Activated T-cell treated with anti-CD3 and anti-CD28 coated beads, Interleukin-2, amount 50 U/mL, for 24 hours (primary cell): ENCODE data around the gene MGAT4D.
"Not testable (repeated sequence)": the region's sequence is repeated elsewhere in the genome, so short reads cannot be mapped to it uniquely, and the experiment has no call there.

Experiments
- DNase-seq: peaks from one replicate; pipeline ENCODE4 v3.0.0-alpha.2; 2020
- H3K27ac Mint-ChIP-seq: 2 replicates; pipeline ENCODE4 v1.8.0; 2020; ENCODE audit warnings: mild to moderate bottlenecking, mixed read lengths
- H3K27me3 Mint-ChIP-seq: 2 replicates; pipeline ENCODE4 v1.8.0; 2020; ENCODE audit warnings: mixed read lengths
- H3K36me3 Mint-ChIP-seq: 2 replicates; pipeline ENCODE4 v1.8.0; 2020; ENCODE audit warnings: low read depth, mixed read lengths
- H3K4me1 Mint-ChIP-seq: 2 replicates; pipeline ENCODE4 v1.8.0; 2020; ENCODE audit warnings: low read depth, mixed read lengths
- H3K4me3 Mint-ChIP-seq: 2 replicates; pipeline ENCODE4 v1.8.0; 2020; ENCODE audit warnings: mild to moderate bottlenecking, moderate library complexity, mixed read lengths
- H3K9me3 Mint-ChIP-seq: 2 replicates; pipeline ENCODE4 v1.8.0; 2020; ENCODE audit warnings: mixed read lengths

Gene MGAT4D

GRCh38 chr4:140469791-140470733 is 28.0 kb downstream of the MGAT4D start:
- no peak for DNase-seq
- Mint-ChIP-seq H3K27ac (no peak overlapping the region), H3K4me3 (no peak overlapping the region), H3K36me3 (no peaks in the 10 kb centered on the region), H3K9me3 (no peaks in the 10 kb centered on the region), H3K4me1 (no peaks in the 10 kb centered on the region), H3K27me3 (peaks cover 30% of the 10 kb centered on the region)

GRCh38 chr4:140466146-140466545 is 31.9 kb downstream of the MGAT4D start:
- Mint-ChIP-seq H3K4me1 (no peaks in the 10 kb centered on the region), H3K27ac (no peak overlapping the region), H3K36me3 (no peaks in the 10 kb centered on the region), H3K9me3 (no peaks in the 10 kb centered on the region), H3K27me3 (peaks cover 20% of the 10 kb centered on the region), H3K4me3 (no peak overlapping the region)
- DNase-seq, result no peak

- Mint-ChIP-seq H3K36me3 (no peaks in the 10 kb centered on the region), H3K9me3 (no peaks in the 10 kb centered on the region), H3K27me3 (peaks cover 17% of the 10 kb centered on the region), H3K27ac (no peak overlapping the region), H3K4me3 (no peak overlapping the region), H3K4me1 (no peaks in the 10 kb centered on the region)
- no peak for DNase-seq
Observed at GRCh38 chr4:140463614-140464013, 34.5 kb downstream of the MGAT4D start.

GRCh38 chr4:140463182-140463581 is 34.9 kb downstream of the MGAT4D start:
- DNase-seq, result no peak
- Mint-ChIP-seq H3K4me1 (no peaks in the 10 kb centered on the region), H3K9me3 (no peaks in the 10 kb centered on the region), H3K27ac (no peak overlapping the region), H3K27me3 (peaks cover 21% of the 10 kb centered on the region), H3K4me3 (no peak overlapping the region), H3K36me3 (no peaks in the 10 kb centered on the region)

- H3K4me1 Mint-ChIP-seq, result no peaks in the 10 kb centered on the region
- H3K27ac Mint-ChIP-seq, result no peak overlapping the region
- no peaks in the 10 kb centered on the region for H3K9me3 Mint-ChIP-seq
- no peak for DNase-seq
- H3K36me3 Mint-ChIP-seq, result no peaks in the 10 kb centered on the region
- peaks cover 40% of the 10 kb centered on the region for H3K27me3 Mint-ChIP-seq
- no peak overlapping the region for H3K4me3 Mint-ChIP-seq
Observed at GRCh38 chr4:140450352-140450751, 47.7 kb downstream of the MGAT4D start.

- Mint-ChIP-seq H3K4me1 (no peaks in the 10 kb centered on the region), H3K27ac (no peak overlapping the region), H3K27me3 (peaks cover 36% of the 10 kb centered on the region), H3K4me3 (no peak overlapping the region), H3K9me3 (no peaks in the 10 kb centered on the region), H3K36me3 (no peaks in the 10 kb centered on the region)
- DNase-seq, result no peak
Observed at GRCh38 chr4:140448830-140449229, 49.3 kb downstream of the MGAT4D start.

- H3K4me3 Mint-ChIP-seq, result no peak overlapping the region
- no peak overlapping the region for H3K27ac Mint-ChIP-seq
- no peaks in the 10 kb centered on the region for H3K9me3 Mint-ChIP-seq
- no peaks in the 10 kb centered on the region for H3K4me1 Mint-ChIP-seq
- no peaks in the 10 kb centered on the region for H3K36me3 Mint-ChIP-seq
- H3K27me3 Mint-ChIP-seq, result peaks cover 33% of the 10 kb centered on the region
- no peak for DNase-seq
Observed at GRCh38 chr4:140448162-140448561, 49.9 kb downstream of the MGAT4D start.

GRCh38 chr4:140444347-140444746 is 53.7 kb downstream of the MGAT4D start:
- not testable (repeated sequence) for H3K9me3 Mint-ChIP-seq, H3K4me3 Mint-ChIP-seq, H3K27ac Mint-ChIP-seq, H3K4me1 Mint-ChIP-seq, H3K36me3 Mint-ChIP-seq, DNase-seq
- peaks cover 22% of the 10 kb centered on the region for H3K27me3 Mint-ChIP-seq

GRCh38 chr4:140439644-140440142 is 58.4 kb downstream of the MGAT4D start:
- peaks cover 3% of the 10 kb centered on the region for H3K27me3 Mint-ChIP-seq
- H3K9me3 Mint-ChIP-seq, result no peaks in the 10 kb centered on the region
- H3K36me3 Mint-ChIP-seq, result no peaks in the 10 kb centered on the region
- H3K27ac Mint-ChIP-seq, result no peak overlapping the region
- no peaks in the 10 kb centered on the region for H3K4me1 Mint-ChIP-seq
- DNase-seq, result no peak
- no peak overlapping the region for H3K4me3 Mint-ChIP-seq

- Mint-ChIP-seq H3K4me1 (peaks cover 11% of the 10 kb centered on the region), H3K27me3 (peaks cover 63% of the 10 kb centered on the region), H3K4me3 (peak overlapping the region; percentile 77), H3K27ac (no peak overlapping the region), H3K36me3 (no peaks in the 10 kb centered on the region), H3K9me3 (no peaks in the 10 kb centered on the region)
- DNase-seq, result no peak
Observed at GRCh38 chr4:140427919-140428471, 70.1 kb downstream of the MGAT4D start.

GRCh38 chr4:140427106-140427918 is 70.8 kb downstream of the MGAT4D start, which contains the start of gene CLGN:
TSS of gene CLGN (minus strand) at chr4:140427648. CDS start at chr4:140413078, 14,570 bp downstream.
- peak; percentile 76 for DNase-seq
- Mint-ChIP-seq H3K27me3 (peaks cover 68% of the 10 kb centered on the region), H3K4me3 (peak within 1 kb of the TSS; percentile 77), H3K27ac (no peak within 1 kb of the TSS), H3K9me3 (no peaks in the 10 kb centered on the region), H3K36me3 (no peaks in the 10 kb centered on the region), H3K4me1 (peaks cover 11% of the 10 kb centered on the region)

- no peak overlapping the region for H3K27ac Mint-ChIP-seq
- no peaks in the 10 kb centered on the region for H3K36me3 Mint-ChIP-seq
- no peaks in the 10 kb centered on the region for H3K9me3 Mint-ChIP-seq
- H3K4me3 Mint-ChIP-seq, result peak overlapping the region; percentile 77
- peaks cover 11% of the 10 kb centered on the region for H3K4me1 Mint-ChIP-seq
- DNase-seq, result no peak
- peaks cover 63% of the 10 kb centered on the region for H3K27me3 Mint-ChIP-seq
Observed at GRCh38 chr4:140426610-140427105, 71.4 kb downstream of the MGAT4D start.

GRCh38 chr4:140423106-140423505 is 75.0 kb downstream of the MGAT4D start:
- H3K4me3 Mint-ChIP-seq, result no peak overlapping the region
- H3K27ac Mint-ChIP-seq, result no peak overlapping the region
- H3K9me3 Mint-ChIP-seq, result no peaks in the 10 kb centered on the region
- H3K27me3 Mint-ChIP-seq, result peaks cover 52% of the 10 kb centered on the region
- no peak for DNase-seq
- no peaks in the 10 kb centered on the region for H3K36me3 Mint-ChIP-seq
- peaks cover 11% of the 10 kb centered on the region for H3K4me1 Mint-ChIP-seq
